Activated CD8-positive, alpha-beta memory T cell treated with anti-CD3 and anti-CD28 coated beads, Interleukin-2, amount 50 U/mL, for 48 hours (primary cell): Measurements from ENCODE around the gene ALK.
"Not testable (repeated sequence)": the region's sequence is repeated elsewhere in the genome, so short reads cannot be mapped to it uniquely, and the experiment has no call there.

Experiments
- DNase-seq: peaks from one replicate; pipeline ENCODE4 v3.0.0-alpha.2; 2020

Gene ALK

GRCh38 chr2:29750463-29750862, 170.9 kb downstream of the ALK start:
- DNase-seq, result not testable (repeated sequence)

DNA sequence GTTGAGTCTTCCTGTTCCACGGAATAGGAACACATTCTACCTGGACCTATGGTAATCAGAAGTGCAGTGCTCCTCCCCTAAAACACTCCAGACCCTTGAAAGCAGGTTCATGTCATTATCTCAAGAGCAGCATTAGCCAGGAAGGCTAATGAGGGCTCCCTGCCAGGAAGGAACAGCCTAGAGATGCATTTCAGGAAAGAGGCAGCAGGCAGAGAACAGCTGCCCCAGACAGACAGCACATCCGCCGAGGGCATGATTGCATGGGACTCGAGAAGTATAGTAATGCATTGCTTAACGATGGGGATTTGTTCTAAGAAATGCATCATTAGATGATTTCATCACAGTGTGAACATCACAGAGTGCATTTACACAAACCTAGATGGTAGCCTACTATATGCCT, 171.5 kb downstream of the ALK start:
- no peak for DNase-seq

- no peak for DNase-seq
Observed at GRCh38 chr2:29749041-29749440, 172.3 kb downstream of the ALK start.

GRCh38 chr2:29747786-29748470, 173.5 kb downstream of the ALK start:
- no peak for DNase-seq

DNA sequence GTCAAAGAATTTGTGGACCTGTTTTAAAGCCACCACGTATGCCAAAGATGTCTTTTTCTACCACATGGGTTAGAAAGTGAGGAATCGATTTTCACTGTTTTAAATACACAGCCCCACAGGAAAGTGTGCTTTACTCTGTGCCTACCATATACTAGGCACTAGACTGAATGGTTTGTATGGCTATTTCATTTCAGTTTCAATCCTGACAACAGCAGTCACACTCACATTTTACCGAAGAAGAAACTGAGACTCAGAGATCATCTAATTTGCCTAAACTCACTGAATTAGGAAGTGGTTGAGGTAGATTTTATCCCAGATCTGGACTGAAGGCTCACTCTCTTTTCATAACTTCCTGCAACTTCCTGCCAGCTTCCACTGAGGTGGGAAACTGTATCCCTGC, 176.4 kb downstream of the ALK start:
- DNase-seq, result no peak

DNA sequence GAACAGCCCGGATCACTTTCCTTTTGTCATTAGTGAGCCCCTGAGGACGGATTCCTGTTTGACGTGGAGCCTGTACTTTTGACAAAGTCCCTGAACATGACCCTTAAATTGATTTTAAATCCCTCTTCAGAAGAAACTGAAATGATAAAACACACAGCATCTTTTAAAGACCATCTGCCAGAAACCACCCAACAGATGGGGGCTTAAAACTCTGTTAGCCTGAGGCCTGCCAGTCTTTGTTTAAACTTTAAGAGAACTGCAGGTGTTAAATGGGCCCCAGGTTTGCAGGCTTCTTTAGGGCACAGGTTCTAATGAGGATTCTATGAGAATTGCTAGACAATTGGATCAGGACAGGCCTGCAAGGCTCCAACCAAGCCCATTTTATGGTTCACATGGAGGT, 177.9 kb downstream of the ALK start:
- no peak for DNase-seq

DNA sequence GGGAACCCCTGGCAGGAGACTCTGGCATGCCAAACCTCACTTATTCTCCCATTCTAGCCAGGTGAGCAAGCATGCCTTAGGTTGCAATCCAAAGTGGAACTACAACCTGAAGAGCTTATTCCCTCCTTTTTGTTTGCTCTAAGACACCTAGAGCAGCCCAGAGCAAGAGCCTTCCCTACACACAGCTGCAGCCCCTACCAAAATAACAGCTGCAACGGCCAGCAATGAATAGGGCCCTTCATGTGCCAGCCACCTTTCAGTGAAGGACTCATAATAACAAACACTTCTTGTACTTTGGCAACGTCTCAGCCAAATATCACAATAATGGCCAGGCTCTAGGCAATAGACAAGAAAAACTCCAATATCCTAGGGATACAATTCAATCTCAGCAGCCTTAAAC, 178.7 kb downstream of the ALK start:
- DNase-seq, result no peak

GRCh38 chr2:29741132-29741531, 180.3 kb downstream of the ALK start:
- no peak for DNase-seq

- DNase-seq, result no peak
Observed at GRCh38 chr2:29733965-29734364, 187.4 kb downstream of the ALK start.

DNA sequence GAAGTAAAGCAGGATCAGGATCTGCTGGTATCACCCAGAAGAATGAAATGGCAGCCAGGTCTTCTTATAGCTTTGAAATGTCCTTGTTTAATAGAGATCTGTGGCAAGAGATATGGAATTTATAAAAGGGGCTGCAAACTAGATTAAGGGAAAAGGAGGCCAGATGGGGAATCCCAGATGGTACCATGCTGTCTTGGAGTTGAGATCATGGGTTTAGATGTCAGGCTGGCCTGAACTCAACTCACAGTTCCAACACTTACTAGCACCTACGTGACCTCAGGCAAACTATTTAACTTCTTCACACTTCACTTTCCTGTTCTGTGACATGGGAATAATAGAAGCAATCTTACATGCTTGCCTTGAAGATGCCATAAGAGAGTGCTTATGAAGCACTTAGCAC, 188.2 kb downstream of the ALK start:
- no peak for DNase-seq

DNA sequence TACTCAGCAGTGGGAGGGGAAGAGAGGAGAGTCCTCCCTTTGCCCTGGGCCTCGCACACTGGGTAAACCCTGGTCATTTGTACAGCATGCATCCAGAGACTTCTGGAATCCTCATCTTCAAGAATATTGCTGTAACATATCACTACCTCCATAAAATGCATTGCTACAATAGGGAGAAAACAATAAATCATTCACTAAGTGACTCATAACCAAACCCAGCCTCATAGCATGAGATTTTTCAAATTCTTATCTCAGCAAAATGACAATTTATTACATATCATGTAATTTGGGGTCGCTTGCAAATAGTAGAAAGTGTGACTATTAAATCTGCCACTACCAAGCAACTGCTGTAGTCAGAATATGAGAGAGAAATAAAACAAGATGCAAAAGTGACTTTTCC, 189.4 kb downstream of the ALK start:
- no peak for DNase-seq

DNA sequence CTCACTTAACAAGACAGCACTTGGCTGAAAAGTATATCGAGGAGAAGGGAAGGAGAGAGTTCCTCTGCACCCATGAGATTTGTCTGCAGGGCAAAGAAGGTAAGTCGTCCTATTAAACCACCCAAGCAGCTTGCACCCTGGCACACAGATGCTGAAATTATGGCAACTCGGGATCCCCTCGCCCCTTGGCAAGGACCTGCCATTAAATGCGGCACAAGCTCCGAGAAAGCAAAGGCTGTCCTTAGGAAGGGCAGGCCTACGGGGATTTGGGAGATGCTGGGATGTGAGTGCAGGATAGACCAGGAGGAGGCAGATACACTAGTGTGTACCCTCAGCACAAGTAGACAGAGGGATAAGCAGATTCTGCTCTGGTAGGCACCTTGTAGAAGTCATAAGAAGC, 191.5 kb downstream of the ALK start:
- no peak for DNase-seq

- DNase-seq, result no peak
Observed at GRCh38 chr2:29729401-29729800, 192.0 kb downstream of the ALK start.

DNA sequence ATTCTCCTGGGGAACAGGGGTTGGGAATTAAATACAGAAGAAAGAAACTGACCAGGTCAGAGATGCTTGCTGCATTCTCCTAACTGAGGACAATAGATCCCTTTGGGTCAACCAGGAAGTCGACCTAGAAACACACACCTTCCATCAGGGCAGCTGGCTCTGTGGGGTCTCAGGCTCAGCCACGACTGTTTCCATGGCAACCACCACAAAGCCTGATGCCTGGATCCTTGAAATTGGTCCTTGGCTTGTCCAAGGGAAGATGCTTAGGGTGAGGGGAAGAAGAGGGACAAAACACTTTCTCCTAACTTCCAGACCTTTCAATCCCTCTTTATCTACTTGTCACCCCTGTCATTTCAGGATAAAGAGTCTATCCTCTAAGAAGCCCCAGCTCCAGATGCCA, 194.4 kb downstream of the ALK start:
- no peak for DNase-seq

- DNase-seq, result no peak
Observed at GRCh38 chr2:29725610-29726009, 195.8 kb downstream of the ALK start.

- DNase-seq, result no peak
Observed at GRCh38 chr2:29724282-29724681, 197.1 kb downstream of the ALK start.

- DNase-seq, result no peak
Observed at GRCh38 chr2:29723255-29724001, 198.0 kb downstream of the ALK start.

- DNase-seq, result no peak
Observed at GRCh38 chr2:29719639-29720038, 201.7 kb downstream of the ALK start.

GRCh38 chr2:29718076-29718686, 203.2 kb downstream of the ALK start:
- DNase-seq, result no peak

DNA sequence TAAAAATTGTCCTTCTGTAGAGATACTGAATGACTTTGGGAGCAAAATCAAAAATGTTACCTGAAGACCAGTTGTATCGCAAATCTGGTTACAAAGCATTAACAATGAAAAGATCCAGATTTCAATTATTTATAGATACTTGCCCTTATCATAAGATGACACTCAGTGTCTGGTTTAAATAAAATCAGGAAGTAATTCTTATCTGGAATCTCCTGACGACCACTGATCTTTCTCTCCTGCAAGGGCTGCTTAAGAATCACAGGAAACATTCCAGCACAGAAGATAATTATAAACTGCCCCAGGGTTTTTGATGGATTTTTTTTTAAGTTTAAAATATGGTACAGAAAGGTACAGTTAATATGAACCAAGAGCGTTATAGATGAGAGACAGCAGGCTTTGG, 205.7 kb downstream of the ALK start:
- no peak for DNase-seq

DNA sequence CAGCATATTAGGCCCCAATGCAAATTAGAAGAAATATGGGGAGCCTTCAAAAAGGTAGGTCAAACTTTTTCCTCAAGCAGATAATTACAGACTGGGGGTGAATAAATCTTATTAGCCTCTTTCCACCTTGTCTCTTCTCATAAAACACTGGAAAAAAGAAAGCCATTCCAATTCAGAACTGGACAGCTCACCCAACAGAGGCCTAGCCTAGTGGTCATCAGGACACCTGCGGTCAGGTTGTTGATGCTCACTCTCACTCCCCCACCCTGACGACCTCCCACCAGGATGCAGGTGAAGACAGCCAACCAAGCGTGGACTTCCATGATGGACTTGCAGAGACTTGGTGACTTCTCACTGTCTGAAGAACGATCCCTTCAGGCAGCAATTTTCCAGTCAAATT, 207.1 kb downstream of the ALK start:
- no peak for DNase-seq

DNA sequence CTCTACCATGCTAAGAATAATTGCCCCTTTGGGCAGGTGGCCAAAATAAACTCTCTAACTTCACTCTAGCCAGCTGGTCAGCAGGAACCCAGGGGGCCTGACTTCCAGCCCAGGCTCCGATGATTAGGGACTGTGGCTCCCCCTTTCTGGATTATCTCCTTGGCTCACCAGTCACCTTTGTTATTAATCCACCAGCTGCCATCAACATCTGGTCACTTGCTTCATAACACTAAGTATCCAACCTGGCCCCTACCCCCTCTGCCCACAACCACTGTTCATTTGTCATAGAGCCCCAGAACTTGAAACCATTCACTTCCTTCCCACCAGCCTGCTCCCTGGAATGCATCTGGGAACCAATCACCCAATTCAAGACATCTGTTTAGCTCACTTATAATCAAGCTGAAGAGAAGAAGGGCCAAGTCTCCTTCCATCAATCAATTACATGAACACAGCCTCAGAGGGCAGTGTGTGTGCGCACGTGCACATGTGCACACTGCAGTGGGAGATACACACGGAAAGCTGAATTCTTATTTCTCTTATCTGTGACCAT, 215.1 kb downstream of the ALK start:
- DNase-seq, result no peak

DNA sequence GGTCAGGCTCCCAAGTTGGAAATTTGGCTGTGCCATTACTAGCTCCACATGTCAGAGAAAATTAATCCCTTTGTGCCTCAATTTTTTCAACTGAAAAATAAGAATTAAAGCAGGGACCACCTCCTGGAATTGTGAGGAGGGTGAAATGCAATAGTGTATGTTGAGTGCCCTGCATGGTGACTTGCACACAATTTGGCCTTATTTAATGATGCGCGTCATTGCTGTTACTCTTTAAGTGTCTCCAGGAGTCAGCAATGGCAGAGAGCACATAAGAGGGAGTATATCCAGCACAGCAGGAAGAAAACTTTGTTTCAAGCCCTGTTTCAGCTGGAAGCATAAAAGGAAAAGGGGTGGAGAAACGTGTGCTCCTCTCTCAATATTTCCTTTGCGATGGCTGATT, 215.8 kb downstream of the ALK start:
- no peak for DNase-seq

GRCh38 chr2:29703336-29703735, 218.1 kb downstream of the ALK start:
- DNase-seq, result no peak
